Activated T-cell treated with anti-CD3 and anti-CD28 coated beads for 24 hours (primary cell): ENCODE measurements around the gene PCNX3.

Experiments
- DNase-seq: peaks from one replicate; pipeline ENCODE4 v3.0.0-alpha.2; 2020; ENCODE audit warnings: low read depth

PCNX3 gene

DNA sequence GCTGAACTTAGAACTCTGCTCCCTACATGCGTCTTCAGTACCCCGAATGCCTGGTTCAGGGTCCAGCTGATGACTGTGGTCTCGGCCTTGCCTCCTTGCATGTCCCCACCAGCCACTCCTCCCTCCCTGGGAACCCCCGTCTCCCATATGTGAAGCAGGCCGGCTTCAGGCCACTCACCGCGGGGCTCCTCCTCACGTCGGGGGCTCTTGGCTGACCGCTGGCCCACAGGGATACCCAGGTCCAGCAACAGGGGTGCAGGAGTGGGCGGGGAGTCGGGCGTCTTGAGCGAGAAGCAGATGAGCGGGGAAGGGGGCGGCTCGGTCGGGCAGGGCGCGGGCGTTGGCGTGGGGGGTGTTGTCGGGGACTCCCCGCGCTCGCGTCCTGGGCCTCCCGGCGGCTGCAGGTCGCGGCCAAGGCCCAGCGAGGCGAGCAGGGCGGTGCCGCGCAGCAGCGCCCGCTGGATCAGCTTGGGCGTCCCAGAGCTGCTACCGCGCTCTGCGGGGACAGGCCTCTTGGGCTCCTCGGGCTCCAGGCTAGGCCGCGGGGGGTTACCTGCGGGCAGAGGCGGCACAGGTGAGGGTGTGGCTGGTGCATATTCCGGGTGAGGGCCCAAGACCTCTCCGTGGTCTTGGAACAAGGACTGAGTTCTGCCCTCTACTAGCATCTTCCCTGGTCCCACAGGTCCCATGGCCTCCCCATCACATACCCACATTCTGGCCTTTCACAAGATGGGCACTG, 16.2 kb upstream of the PCNX3 start:
- no peak for DNase-seq

GRCh38 chr11:65599955-65600246, 15.7 kb upstream of the PCNX3 start:
- DNase-seq = no peak

DNA sequence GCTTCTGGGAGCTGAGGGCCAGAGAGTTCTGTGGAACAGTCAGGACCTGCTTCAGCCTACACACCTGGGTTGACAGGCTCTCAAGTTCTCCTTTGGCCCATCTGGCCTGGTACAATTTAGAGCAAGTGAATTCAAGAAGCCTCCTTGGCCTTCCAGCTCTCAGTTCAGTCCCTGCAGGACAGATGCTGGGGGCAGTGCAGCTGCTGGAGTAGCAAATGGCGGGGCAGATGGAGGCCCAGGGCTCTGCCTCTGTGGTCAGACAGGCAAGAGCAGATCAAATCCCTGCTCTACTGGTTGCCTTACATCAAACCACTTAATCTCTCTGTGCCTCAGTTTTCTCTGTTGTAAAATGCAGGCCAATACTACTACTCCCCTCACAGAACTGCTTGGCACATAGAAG, 11.3 kb upstream of the PCNX3 start:
- DNase-seq = no peak

DNA sequence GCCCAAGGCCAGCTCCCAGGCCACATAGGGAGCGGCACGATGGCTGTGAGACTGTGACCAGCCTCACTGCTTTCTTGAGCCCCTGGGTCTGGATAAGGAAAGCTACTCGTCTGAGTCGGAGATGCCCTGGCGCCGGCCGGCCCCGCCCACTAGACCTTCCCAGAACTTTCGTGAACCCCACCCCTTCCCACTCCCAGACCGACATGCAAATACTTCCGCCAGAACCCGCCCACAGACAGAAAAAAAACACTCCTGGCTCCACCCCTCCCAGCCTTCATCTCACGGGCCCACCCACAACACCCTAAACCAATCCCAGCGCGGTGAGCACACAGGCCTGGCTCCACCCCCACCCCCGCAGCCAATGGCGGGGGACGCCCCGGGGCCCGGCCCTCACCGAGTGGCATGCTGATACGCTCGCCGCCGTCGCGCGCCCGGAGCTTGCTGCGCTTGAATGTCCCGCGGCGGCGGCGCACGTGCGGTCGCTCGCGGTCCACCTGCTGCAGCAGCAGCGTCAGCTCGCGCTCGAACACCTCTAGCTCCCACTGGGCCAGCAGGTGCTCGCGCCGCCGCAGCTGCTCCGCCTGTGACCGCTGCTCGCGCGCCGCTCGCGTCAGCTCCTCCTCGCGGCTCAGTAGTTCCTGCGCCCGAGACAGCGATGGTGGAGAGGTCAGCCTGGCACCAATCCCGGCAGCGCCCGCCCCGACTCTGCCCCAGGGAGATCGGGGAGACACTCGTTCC, 8.5 kb upstream of the PCNX3 start:
- DNase-seq = no peak

DNA sequence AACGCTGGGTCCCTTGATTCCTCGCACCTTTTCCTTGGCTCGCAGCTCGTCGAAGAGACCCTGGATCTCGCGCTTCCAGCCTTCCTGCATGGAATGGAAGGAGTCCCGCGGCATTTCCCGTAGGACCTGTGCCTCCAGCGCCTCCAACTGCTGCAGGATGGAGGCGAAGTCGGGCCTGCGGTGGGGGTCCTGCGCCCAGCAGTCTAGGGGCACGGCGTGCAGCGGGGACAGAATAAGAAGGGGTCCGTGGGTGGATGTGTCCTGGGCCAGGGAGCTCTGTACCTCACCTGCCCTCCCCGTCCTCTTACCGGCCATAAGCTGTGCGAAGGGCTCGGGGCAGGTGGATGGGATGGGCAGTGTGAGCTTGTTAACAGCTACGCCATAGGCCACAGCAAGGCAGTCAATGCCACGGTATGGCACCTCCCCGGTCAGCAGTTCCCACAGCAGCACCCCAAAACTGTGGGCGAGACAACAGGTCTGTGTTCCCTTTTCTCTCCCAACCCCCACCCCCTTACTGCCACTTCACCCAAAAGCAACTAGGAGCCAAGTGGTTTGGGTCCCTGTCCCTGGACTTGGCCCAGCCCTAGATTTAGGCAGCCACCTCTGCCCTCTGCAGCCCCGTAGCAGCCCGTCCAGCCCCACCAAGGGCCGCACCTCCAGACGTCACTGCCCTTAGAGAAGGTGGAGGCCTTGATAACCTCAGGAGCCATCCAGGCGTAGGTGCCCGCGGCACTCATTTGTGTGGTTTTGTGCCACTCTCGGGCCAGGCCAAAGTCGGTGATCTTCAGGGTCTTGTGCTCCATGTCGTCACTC, 7.8 kb upstream of the PCNX3 start:
- no peak for DNase-seq

- DNase-seq = no peak
Observed at GRCh38 chr11:65609229-65609628, 6.3 kb upstream of the PCNX3 start.

DNA sequence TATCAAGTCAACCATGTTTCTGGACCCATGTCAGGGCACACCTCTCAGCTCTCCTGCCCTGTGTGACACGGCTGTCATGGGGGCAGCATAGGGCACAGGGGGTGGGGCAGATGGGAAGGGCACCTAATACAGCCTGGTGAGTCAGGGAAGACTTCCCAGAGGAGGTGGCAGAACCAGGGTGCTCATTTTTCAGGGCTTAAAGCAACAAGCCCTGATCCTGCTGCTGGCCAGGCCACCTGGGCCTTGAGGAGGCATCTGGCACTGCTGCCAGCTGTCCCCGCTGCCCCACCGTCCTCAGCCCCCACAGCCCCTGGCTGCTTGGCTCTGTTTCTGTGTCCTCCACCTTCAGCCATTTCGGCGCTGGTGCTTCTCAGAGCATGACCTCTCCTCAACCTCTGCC, 5.9 kb upstream of the PCNX3 start:
- no peak for DNase-seq

GRCh38 chr11:65610404-65610803, 5.2 kb upstream of the PCNX3 start:
- DNase-seq = no peak

GRCh38 chr11:65611028-65611757, 4.4 kb upstream of the PCNX3 start:
- no peak for DNase-seq

- DNase-seq = no peak
Observed at GRCh38 chr11:65611758-65612603, 3.6 kb upstream of the PCNX3 start.

- no peak for DNase-seq
Observed at GRCh38 chr11:65612691-65613090, 2.9 kb upstream of the PCNX3 start.

DNA sequence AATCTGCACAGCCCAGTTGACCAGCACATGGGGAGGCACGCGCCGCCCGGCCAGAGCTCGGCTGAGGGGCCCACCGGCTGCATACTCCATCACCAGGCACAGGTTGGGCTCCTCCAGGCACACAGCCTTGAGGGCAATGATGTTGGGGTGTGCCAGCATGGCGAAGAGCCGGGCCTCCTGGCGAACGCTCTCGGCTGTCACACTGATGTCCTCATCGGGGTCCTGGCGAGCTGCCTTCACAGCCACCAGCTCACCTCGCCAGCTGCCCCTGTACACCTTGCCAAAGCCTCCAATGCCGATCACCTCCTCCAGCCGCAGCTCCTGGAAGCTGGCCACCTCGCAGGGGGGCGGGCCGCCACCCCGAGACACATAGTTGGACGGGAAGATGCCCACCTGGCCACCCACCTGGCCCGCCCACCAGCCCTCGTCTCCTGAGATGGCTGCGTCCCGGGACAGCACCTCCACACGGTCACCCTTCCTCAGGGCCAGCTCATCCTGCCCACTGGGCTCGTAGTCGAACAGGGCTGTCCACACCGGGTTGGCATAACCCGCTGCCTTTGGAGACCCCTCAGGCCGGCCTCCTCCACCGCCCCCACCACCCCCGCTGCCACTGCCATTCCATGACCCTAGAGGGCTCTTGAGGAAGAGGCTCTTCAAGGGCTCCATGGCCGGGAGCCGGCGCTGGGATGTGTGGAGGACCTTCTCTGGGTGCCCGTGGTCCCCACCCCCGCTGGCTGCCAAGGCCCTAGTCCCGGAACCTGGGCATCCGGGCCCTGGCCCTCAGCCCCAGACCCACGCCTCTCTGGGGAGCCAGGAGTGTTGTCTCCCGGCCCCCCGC, 2.3 kb upstream of the PCNX3 start:
- DNase-seq = no peak

DNA sequence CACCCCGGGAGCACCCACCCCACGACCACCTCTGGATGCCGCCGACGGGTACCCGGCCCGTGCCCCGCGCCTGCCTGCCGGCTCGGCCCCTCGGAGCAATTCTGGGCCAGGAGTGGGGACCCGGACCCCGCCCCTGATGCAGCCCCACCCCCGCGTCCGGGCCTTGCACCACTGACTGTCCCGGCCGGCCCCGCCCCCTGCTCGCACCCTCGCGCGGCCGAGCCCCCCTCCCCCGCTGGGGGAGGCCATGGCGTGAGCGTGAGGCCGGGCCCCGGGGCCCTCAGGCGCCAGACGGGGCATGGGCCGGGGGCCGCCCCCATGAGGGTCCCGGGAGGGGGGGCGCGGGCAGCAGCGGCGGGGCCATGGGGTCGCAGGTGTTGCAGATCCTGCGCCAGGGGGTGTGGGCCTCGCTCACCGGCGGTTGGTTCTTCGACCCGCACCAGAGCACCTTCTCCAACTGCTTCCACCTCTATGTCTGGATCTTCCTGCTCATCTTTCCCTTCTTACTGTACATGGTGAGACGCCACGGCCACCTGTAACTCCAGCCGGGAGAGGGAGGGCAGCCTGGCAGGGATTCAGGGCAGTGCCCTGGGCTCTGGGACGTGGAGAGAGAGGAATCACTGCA, 486 bp downstream of the PCNX3 start:
- no peak for DNase-seq

DNA sequence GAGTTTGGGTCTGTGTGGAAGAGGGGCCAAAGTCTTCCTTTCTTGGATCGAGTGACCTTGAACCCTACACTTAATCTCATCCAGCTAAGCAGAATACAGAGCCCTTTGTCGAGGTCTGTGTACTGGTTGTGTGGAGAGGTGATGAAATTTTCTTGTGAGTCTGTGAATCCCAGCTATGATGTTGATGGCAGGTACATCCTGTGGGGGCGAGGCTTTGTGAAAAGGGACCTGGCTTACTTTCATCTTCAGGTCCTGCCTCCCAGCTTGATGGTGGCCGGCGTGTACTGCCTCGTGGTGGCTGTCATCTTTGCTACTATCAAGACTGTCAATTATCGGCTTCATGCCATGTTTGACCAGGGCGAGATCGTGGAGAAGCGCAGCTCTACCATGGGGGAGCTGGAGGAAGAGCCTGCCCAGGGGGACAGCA, 1.0 kb downstream of the PCNX3 start:
- no peak for DNase-seq

DNA sequence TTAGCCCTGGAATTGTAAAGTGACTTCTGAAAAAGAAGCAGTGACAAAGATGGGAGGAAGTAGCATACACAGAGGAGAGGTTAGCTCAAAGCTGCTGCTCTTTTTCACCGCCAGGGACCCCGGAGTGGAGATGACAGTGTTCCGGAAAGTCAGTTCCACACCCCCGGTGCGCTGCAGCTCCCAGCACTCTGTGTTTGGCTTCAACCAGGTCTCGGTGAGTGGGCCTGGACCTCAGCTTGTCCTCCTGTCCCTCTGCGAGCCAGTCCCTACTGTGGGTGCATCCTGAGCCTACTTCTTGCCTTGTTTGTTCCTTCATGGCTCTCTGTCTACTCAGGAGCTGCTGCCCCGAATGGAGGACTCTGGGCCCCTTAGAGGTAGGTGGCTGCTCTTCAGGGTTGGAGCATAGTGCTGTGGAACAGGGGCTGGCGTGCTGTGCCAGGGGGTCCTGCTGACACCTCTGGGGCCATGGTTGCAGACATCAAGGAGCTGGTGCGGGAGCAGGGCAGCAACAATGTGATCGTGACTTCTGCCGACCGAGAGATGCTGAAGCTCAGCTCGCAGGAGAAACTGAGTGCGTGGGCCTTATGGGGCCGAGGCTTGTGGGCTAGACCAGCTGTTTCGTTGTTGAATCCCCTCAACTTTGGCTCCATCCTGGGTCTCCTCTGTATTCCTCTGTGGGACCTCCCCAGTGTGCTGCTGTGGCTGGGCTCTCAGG, 1.7 kb downstream of the PCNX3 start:
- no peak for DNase-seq

GRCh38 chr11:65617990-65618751, 2.6 kb downstream of the PCNX3 start:
- DNase-seq = no peak

- no peak for DNase-seq
Observed at GRCh38 chr11:65618763-65619162, 3.2 kb downstream of the PCNX3 start.

- no peak for DNase-seq
Observed at GRCh38 chr11:65619281-65619928, 3.8 kb downstream of the PCNX3 start.
